Activated naive CD8-positive, alpha-beta T cell treated with anti-CD3 and anti-CD28 coated beads, Interleukin-2, amount 50 U/mL, for 24 hours (primary cell): Measurements from ENCODE around the gene SMTNL1.
A peak's percentile ranks its signal among the peaks of the same experiment; 100 is the strongest.

ENCODE experiments used
- ATAC-seq: fragments of 150-1000 bp; cut with Tn5 transposase; one replicate; pipeline ENCODE4 v1.10.0; 2021
- DNase-seq: peaks from one replicate; pipeline ENCODE4 v3.0.0; 2021
- H3K27ac Mint-ChIP-seq: one replicate; pipeline ENCODE4 v1.8.0; 2021; ENCODE audit warnings: mild to moderate bottlenecking, mixed read lengths
- H3K27me3 Mint-ChIP-seq: one replicate; pipeline ENCODE4 v1.8.0; 2021; ENCODE audit warnings: mixed read lengths
- H3K36me3 Mint-ChIP-seq: one replicate; pipeline ENCODE4 v1.8.0; 2021; ENCODE audit warnings: low read depth, mixed read lengths
- H3K4me1 Mint-ChIP-seq: one replicate; pipeline ENCODE4 v1.8.0; 2021; ENCODE audit warnings: mixed read lengths
- H3K4me3 Mint-ChIP-seq: one replicate; pipeline ENCODE4 v1.8.0; 2021; ENCODE audit warnings: mild to moderate bottlenecking, moderate library complexity, mixed read lengths
- H3K9me3 Mint-ChIP-seq: one replicate; pipeline ENCODE4 v1.8.0; 2021; ENCODE audit warnings: mixed read lengths

Gene SMTNL1

GRCh38 chr11:57501953-57502352, 35.4 kb upstream of the SMTNL1 start:
- Mint-ChIP-seq H3K9me3 (no peaks in the 10 kb centered on the region), H3K36me3 (peaks cover 17% of the 10 kb centered on the region), H3K4me3 (no peak overlapping the region), H3K27me3 (no peaks in the 10 kb centered on the region), H3K27ac (no peak overlapping the region), H3K4me1 (peaks cover 2% of the 10 kb centered on the region)
- ATAC-seq = no peak
- no peak for DNase-seq

GRCh38 chr11:57502376-57502775, 35.0 kb upstream of the SMTNL1 start:
- Mint-ChIP-seq H3K4me3 (no peak overlapping the region), H3K36me3 (peaks cover 16% of the 10 kb centered on the region), H3K27ac (no peak overlapping the region), H3K27me3 (no peaks in the 10 kb centered on the region), H3K4me1 (peaks cover 2% of the 10 kb centered on the region), H3K9me3 (no peaks in the 10 kb centered on the region)
- DNase-seq (no peak), ATAC-seq (no peak)

DNA sequence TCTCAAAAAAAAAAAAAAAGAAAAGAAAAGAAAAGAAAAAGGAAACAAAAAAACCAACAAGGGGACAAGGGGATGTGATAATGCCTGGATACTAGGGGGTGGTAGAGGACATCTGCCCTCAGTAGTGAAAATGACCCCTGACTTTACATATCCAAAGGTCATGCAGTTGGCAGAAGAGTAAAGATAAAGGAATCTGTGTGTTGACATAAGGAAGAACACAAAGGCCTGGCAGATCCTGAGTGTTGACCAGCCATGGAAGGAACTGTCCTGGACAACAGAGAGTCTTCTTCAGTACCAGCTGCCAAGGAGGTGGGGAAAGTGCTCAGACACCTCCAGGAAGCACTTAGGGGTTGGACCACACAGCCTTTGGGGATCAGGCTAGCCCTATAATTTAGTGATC, 34.5 kb upstream of the SMTNL1 start:
- H3K9me3 Mint-ChIP-seq = no peaks in the 10 kb centered on the region
- no peak for ATAC-seq
- peaks cover 15% of the 10 kb centered on the region for H3K36me3 Mint-ChIP-seq
- no peak overlapping the region for H3K4me3 Mint-ChIP-seq
- no peak overlapping the region for H3K27ac Mint-ChIP-seq
- no peaks in the 10 kb centered on the region for H3K27me3 Mint-ChIP-seq
- H3K4me1 Mint-ChIP-seq = peaks cover 2% of the 10 kb centered on the region
- DNase-seq = no peak

DNA sequence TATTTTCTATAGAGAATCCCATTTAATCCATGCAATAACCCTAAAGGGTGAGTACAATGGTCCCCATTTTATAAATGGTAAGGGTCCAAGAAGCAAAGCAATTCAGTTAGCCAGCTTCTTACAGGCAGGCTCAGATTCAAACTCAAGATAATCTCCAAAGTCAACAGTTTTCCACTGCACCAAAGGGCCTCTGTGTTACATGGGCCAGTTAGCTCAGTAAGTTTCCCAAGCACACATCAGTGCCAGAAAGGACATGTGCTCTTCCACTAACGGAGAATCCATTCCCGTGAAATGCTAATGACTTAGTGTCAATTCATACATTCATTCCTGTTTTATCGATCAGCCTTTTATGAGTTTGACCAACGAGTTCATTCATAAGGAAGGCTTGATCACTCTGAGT, 32.9 kb upstream of the SMTNL1 start:
- ATAC-seq (no peak), DNase-seq (no peak)
- no peak overlapping the region for H3K4me3 Mint-ChIP-seq
- H3K27me3 Mint-ChIP-seq = no peaks in the 10 kb centered on the region
- no peak overlapping the region for H3K27ac Mint-ChIP-seq
- H3K9me3 Mint-ChIP-seq = no peaks in the 10 kb centered on the region
- H3K36me3 Mint-ChIP-seq = peaks cover 11% of the 10 kb centered on the region
- peaks cover 2% of the 10 kb centered on the region for H3K4me1 Mint-ChIP-seq

DNA sequence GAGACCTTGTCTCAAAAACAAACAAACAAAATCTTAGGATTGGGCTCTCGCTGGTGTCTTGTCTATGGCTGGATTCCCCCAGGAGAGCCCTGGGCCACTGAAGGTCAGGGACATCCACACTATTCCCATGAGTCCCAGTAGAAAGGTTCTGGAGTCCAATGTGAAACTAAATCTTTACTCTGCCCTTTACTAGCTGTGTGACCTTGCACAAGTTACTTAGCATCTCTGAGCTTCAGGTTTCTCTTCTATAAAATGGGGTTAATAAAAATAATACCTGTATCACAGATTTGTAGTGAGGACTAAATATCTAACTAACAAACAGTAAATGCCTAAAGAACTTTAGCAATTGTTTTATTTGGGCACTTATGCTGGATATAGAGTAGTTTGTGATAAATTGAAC, 30.9 kb upstream of the SMTNL1 start:
- no peaks in the 10 kb centered on the region for H3K9me3 Mint-ChIP-seq
- no peaks in the 10 kb centered on the region for H3K4me1 Mint-ChIP-seq
- peaks cover 8% of the 10 kb centered on the region for H3K36me3 Mint-ChIP-seq
- DNase-seq (no peak), ATAC-seq (no peak)
- H3K4me3 Mint-ChIP-seq = no peak overlapping the region
- no peaks in the 10 kb centered on the region for H3K27me3 Mint-ChIP-seq
- H3K27ac Mint-ChIP-seq = no peak overlapping the region

GRCh38 chr11:57508341-57509170, 28.8 kb upstream of the SMTNL1 start:
- no peaks in the 10 kb centered on the region for H3K27me3 Mint-ChIP-seq
- H3K27ac Mint-ChIP-seq = peak overlapping the region; percentile 67
- H3K4me1 Mint-ChIP-seq = peaks cover 20% of the 10 kb centered on the region
- DNase-seq (no peak), ATAC-seq (no peak)
- no peaks in the 10 kb centered on the region for H3K9me3 Mint-ChIP-seq
- peaks cover 11% of the 10 kb centered on the region for H3K36me3 Mint-ChIP-seq
- H3K4me3 Mint-ChIP-seq = no peak overlapping the region

DNA sequence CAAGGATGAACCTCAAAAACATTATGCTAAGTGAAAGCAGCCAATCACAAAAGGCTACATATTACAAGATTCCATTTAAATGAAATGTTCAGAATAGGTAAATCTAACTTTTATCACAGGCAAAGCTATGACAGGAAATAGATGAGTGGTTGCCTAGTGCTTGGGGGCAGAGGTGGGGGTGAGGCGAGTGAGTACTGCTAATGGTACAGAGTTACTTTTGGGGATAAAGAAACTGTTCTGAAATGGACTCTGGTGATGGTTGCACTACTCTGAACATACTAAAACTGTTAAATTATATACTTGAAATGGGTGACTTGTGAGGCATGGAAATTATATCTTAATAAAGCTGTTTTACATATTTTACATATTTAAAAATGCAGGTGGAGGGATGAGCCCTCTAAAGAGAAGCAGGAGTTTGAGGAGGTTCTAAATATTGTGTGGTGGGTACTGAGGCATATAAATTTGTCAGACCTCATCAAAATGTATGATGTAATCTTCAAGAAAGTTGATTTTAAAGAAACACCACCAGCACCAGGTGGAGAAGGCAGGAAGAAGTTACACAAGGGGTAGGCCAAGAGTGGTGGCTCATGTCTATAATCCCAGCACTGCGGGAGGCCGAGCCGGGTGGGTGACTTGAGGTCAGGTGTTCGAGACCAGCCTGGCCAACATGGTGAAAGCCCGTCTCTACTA, 25.5 kb upstream of the SMTNL1 start:
- no peaks in the 10 kb centered on the region for H3K27me3 Mint-ChIP-seq
- peak overlapping the region; percentile 2 for H3K27ac Mint-ChIP-seq
- H3K4me1 Mint-ChIP-seq = peaks cover 31% of the 10 kb centered on the region
- H3K36me3 Mint-ChIP-seq = peaks cover 7% of the 10 kb centered on the region
- H3K4me3 Mint-ChIP-seq = no peak overlapping the region
- DNase-seq = no peak
- H3K9me3 Mint-ChIP-seq = no peaks in the 10 kb centered on the region
- no peak for ATAC-seq

DNA sequence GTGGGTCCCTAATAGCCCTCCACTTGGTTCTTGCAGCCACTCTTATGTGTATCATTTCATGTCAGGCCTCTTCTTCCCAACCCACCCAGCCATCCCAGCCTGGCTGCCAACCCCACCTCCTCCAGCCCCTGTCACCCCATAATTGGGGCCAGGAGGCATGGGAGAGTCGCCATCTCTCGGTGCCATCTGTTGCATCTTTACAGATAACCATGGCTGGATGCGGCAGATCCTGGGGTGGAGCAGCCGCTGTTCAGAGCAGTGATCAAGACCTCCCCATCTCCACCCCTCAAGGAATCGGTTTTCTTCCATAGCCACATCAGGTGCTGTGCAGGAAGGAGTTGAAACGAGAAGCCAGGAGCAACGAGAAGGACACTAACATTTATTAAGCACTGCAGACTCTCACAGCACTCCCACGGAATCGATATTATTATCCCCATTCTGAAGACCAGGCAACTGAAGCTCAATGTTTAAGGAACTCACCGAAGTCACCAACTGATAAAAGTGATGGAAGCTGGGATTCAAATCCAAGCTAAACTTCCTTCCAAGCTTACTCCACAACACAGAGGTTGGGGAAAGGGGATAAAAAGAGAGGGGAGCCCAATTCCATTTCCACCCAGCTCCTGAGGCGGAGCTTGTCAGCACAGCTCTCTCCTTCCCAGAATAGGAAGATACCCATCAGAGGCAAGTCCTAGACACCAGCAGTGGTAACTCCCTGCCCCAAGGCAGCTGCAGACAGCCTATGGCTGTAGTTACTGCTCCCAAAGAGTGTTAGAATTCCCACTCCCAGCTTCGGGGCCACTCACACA, 24.5 kb upstream of the SMTNL1 start:
- no peak for DNase-seq
- Mint-ChIP-seq H3K4me3 (peak overlapping the region; percentile 97), H3K9me3 (no peaks in the 10 kb centered on the region), H3K27me3 (no peaks in the 10 kb centered on the region), H3K27ac (no peak overlapping the region), H3K36me3 (peaks cover 7% of the 10 kb centered on the region), H3K4me1 (peaks cover 31% of the 10 kb centered on the region)
- no peak for ATAC-seq

GRCh38 chr11:57513452-57513795, 24.0 kb upstream of the SMTNL1 start:
- Mint-ChIP-seq H3K27ac (no peak overlapping the region), H3K4me3 (peak overlapping the region; percentile 97), H3K4me1 (peaks cover 31% of the 10 kb centered on the region), H3K27me3 (no peaks in the 10 kb centered on the region), H3K36me3 (peaks cover 7% of the 10 kb centered on the region), H3K9me3 (no peaks in the 10 kb centered on the region)
- DNase-seq = no peak
- no peak for ATAC-seq

GRCh38 chr11:57513911-57514537, 23.4 kb upstream of the SMTNL1 start:
- ATAC-seq (peak; percentile 35), DNase-seq (peak; percentile 42)
- no peaks in the 10 kb centered on the region for H3K9me3 Mint-ChIP-seq
- H3K27ac Mint-ChIP-seq = peak overlapping the region; percentile 96
- H3K4me3 Mint-ChIP-seq = peak overlapping the region; percentile 97
- H3K4me1 Mint-ChIP-seq = peaks cover 31% of the 10 kb centered on the region
- H3K36me3 Mint-ChIP-seq = peaks cover 7% of the 10 kb centered on the region
- H3K27me3 Mint-ChIP-seq = no peaks in the 10 kb centered on the region

DNA sequence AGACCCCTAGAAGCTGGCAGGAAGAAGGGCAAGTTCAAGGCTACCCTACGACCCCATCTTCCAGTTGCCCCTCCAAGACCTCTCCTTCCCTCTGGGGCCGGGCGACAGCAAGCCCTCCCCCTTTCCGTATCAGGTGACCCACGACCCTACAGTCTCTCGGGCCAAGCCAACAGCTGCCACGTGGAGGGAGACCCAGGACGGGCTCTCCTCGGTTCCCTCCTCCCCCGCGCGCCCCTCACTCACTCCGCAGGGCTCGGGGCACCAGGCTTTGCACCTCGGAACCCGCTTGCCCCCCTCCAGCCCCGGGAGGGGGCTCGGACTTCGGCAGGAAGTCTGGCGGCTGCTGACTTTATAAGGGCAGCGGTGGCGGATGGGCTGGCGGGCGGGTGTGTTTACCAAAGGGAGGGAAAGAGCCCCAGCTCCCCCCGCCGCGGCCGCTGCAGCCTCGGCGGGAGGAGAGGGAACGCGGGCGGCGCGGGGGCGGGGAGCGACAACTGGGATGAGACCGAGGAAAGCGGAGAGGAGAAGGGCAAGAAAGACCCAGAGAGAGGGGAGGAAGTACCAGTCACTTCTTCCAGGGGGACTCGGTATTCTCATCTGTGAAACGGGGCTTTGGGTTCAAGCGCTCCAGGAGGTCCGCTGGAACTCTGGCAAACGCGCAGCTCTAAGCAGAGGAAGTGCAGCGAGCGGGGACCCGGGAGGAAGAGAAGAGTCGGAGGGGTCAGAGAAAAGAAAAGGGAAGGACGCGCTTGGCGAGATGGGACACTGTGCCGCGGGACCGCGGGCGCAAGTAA, 22.7 kb upstream of the SMTNL1 start:
- ATAC-seq (peak; percentile 65), DNase-seq (peak; percentile 65)
- H3K27me3 Mint-ChIP-seq = no peaks in the 10 kb centered on the region

GRCh38 chr11:57515332-57516060, 21.9 kb upstream of the SMTNL1 start, which contains the start of gene SLC43A1:
SLC43A1 (minus strand) TSS chr11:57515702; CDS start chr11:57514111, 1,591 bp downstream.
- Mint-ChIP-seq H3K27ac (peak within 1 kb of the TSS; percentile 96), H3K27me3 (no peaks in the 10 kb centered on the region), H3K36me3 (peaks cover 3% of the 10 kb centered on the region), H3K9me3 (no peaks in the 10 kb centered on the region), H3K4me3 (peak within 1 kb of the TSS; percentile 97), H3K4me1 (peaks cover 31% of the 10 kb centered on the region)
- ATAC-seq (peak; percentile 17), DNase-seq (peak; percentile 47)

More for the DNA sequence above, 22.7 kb upstream of the SMTNL1 start:
- Mint-ChIP-seq H3K27ac (peak overlapping the region; percentile 96), H3K4me1 (peaks cover 31% of the 10 kb centered on the region), H3K9me3 (no peaks in the 10 kb centered on the region), H3K4me3 (peak overlapping the region; percentile 97), H3K36me3 (peaks cover 6% of the 10 kb centered on the region)

DNA sequence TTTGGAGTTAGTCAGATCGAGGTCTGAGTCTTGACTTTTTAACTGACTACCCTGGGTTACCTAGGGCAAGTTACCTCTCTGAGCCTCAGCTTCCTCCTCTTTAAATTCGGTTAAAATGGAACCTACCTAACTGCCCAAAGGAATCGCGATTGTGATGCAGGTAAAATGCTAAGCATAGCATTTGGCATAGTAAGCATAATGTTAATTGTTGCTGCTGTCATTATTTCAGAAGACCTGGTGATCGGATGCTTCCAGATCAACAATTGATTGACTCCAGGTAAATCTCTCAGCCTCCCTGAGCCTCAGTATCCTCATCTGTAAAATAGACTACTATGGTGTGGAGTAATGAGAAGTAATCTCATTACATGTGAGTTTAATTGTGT, 21.3 kb upstream of the SMTNL1 start:
- DNase-seq = no peak
- H3K9me3 Mint-ChIP-seq = no peaks in the 10 kb centered on the region
- ATAC-seq = no peak
- H3K27me3 Mint-ChIP-seq = no peaks in the 10 kb centered on the region
- peak overlapping the region; percentile 87 for H3K27ac Mint-ChIP-seq
- H3K36me3 Mint-ChIP-seq = peaks cover 3% of the 10 kb centered on the region
- H3K4me1 Mint-ChIP-seq = peaks cover 31% of the 10 kb centered on the region
- H3K4me3 Mint-ChIP-seq = peak overlapping the region; percentile 97
